T follicular helper cell (primary cell): ENCODE measurements around the gene POLE.

ENCODE experiments used
- DNase-seq: peaks from one replicate; pipeline ENCODE4 v3.0.0-alpha.2; 2020; ENCODE audit warnings: low read depth

POLE gene

GRCh38 chr12:132686825-132687210, 324 bp downstream of the POLE start:
- no peak for DNase-seq

GRCh38 chr12:132685400-132685799, 1.7 kb downstream of the POLE start:
- no peak for DNase-seq

- no peak for DNase-seq
Measured at GRCh38 chr12:132677492-132677891, 9.7 kb downstream of the POLE start.

- no peak for DNase-seq
Measured at GRCh38 chr12:132675757-132676432, 11.2 kb downstream of the POLE start.

GRCh38 chr12:132674561-132674960, 12.6 kb downstream of the POLE start:
- DNase-seq, result no peak

GRCh38 chr12:132673288-132674179, 13.6 kb downstream of the POLE start:
- DNase-seq, result no peak

GRCh38 chr12:132672678-132673077, 14.5 kb downstream of the POLE start:
- no peak for DNase-seq

GRCh38 chr12:132672116-132672515, 15.0 kb downstream of the POLE start:
- no peak for DNase-seq

- no peak for DNase-seq
Measured at GRCh38 chr12:132669166-132669879, 17.8 kb downstream of the POLE start.

GRCh38 chr12:132668191-132669088, 18.7 kb downstream of the POLE start:
- no peak for DNase-seq

- DNase-seq, result no peak
Measured at GRCh38 chr12:132665794-132666193, 21.3 kb downstream of the POLE start.

GRCh38 chr12:132665149-132665491, 22.0 kb downstream of the POLE start:
- no peak for DNase-seq

GRCh38 chr12:132664206-132665148, 22.7 kb downstream of the POLE start:
- DNase-seq, result no peak

- DNase-seq, result no peak
Measured at GRCh38 chr12:132662901-132663755, 24.0 kb downstream of the POLE start.

GRCh38 chr12:132661972-132662371, 25.2 kb downstream of the POLE start:
- no peak for DNase-seq

- no peak for DNase-seq
Measured at GRCh38 chr12:132660996-132661395, 26.1 kb downstream of the POLE start.

- no peak for DNase-seq
Measured at GRCh38 chr12:132660052-132660451, 27.1 kb downstream of the POLE start.

GRCh38 chr12:132659146-132659545, 28.0 kb downstream of the POLE start:
- no peak for DNase-seq

GRCh38 chr12:132658149-132658894, 28.8 kb downstream of the POLE start:
- no peak for DNase-seq
